ENCODE results near the gene CNTN6. TPM values are rescaled to one million over a fixed set of nuclear protein-coding genes. Genes with fewer than 3 reads are reported as not detected.

Gene CNTN6
- total RNA-seq, 1 donor from 2014 or later, result 0.38 TPM

DNA sequence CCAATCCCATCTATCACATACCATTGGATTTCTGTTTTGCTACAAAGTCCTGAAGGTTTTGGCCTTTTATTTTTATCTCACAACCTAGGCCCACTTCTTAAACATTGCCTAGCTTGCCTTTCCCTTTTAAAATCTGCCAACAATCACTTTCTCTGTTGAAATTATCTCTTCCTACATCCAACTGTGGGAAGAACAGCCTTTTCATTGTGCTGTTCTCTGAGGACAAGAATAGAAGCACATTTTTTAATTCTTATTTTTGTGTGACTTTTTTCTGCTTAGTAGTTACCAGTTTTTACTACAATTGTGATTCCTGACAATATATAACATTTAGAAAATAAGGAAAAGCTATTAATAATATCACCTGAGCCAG, 159.2 kb downstream of the CNTN6 start:
- no peaks in the 10 kb centered on the region for H3K27me3 ChIP-seq (ENCODE audit: control insufficient read depth, insufficient read depth, low read length)
- no peaks in the 10 kb centered on the region for H3K36me3 ChIP-seq (ENCODE audit: control insufficient read depth, insufficient read depth, low read length)
- H3K4me3 ChIP-seq (ENCODE audit: low read depth, low read length), result no peak overlapping the region
- no peak for DNase-seq (ENCODE audit: low read depth)
- TF ChIP-seq CTCF (IDR thresholded peaks at IDR 0.05; ENCODE audit: insufficient read depth, low read length, poor library complexity, severe bottlenecking), result no peak

GRCh38 chr3:1262246-1262645, 169.4 kb downstream of the CNTN6 start:
- no peak overlapping the region for H3K4me3 ChIP-seq (ENCODE audit: low read depth, low read length)
- no peak for TF ChIP-seq CTCF (IDR thresholded peaks at IDR 0.05; ENCODE audit: insufficient read depth, low read length, poor library complexity, severe bottlenecking)
- H3K36me3 ChIP-seq (ENCODE audit: control insufficient read depth, insufficient read depth, low read length), result no peaks in the 10 kb centered on the region
- no peaks in the 10 kb centered on the region for H3K27me3 ChIP-seq (ENCODE audit: control insufficient read depth, insufficient read depth, low read length)
- DNase-seq (ENCODE audit: low read depth), result no peak

DNA sequence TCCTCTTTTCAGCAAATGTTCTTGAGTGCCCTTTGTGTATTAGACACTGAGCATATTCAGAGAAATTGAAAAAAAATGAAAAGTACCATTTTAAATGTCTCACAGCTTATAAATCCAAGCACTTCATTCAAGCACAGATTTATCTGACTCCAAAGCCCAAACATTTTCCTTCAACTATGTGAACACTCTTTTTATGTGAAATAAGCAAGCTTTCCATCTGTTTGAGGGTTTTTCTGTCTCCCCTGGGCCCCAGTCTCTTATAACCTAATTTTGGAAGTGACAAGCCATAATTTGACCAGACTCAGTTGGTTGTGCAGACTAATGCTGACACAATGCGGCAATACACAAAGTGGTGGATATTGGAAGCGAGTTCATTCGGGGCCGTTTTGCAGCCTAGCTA, 170.3 kb downstream of the CNTN6 start:
- Histone ChIP-seq H3K27me3 (ENCODE audit: control insufficient read depth, insufficient read depth, low read length) (no peaks in the 10 kb centered on the region), H3K36me3 (ENCODE audit: control insufficient read depth, insufficient read depth, low read length) (no peaks in the 10 kb centered on the region), H3K4me3 (ENCODE audit: low read depth, low read length) (no peak overlapping the region)
- DNase-seq (ENCODE audit: low read depth), result no peak
- TF ChIP-seq CTCF (IDR thresholded peaks at IDR 0.05; ENCODE audit: insufficient read depth, low read length, poor library complexity, severe bottlenecking), result no peak

GRCh38 chr3:1269808-1270207, 177.0 kb downstream of the CNTN6 start:
- H3K4me3 ChIP-seq (ENCODE audit: low read depth, low read length), result no peak overlapping the region
- H3K36me3 ChIP-seq (ENCODE audit: control insufficient read depth, insufficient read depth, low read length), result no peaks in the 10 kb centered on the region
- DNase-seq (ENCODE audit: low read depth), result no peak
- no peaks in the 10 kb centered on the region for H3K27me3 ChIP-seq (ENCODE audit: control insufficient read depth, insufficient read depth, low read length)
- TF ChIP-seq CTCF (IDR thresholded peaks at IDR 0.05; ENCODE audit: insufficient read depth, low read length, poor library complexity, severe bottlenecking), result no peak

DNA sequence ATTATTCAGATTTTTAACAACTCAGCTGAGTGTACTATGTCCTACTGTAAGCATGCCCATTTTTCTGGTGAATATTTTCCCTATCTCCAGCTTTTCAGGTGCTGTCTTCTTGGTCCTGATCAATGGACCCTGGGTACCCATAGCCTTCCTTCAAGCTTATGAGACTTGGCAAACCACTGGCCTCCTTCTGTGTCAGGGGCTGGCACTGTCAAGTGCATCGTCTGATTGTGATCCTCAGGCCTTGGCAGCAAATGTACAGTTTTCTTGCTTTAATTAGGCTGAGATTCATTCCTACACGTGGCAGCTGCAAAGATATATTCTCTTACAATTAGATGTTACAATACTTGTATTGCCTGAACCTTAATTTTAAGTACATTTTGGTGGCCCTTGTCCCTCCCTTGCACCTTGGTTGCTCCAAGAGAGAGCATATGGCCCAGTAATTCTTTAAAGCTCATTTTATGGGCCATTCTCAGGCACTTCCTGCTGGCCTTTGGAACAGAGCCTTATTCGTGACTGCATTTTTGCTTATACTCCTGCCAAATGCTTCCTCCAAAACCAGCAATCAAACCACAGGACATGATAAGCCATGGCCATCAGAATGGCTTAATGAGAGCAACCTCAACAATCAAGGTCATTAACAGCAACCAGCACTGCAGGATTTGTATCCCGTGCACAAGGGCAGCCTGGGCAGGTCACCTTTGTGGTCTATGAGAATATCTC, 179.9 kb downstream of the CNTN6 start:
- DNase-seq (ENCODE audit: low read depth), result no peak
- no peak for TF ChIP-seq CTCF (IDR thresholded peaks at IDR 0.05; ENCODE audit: insufficient read depth, low read length, poor library complexity, severe bottlenecking)
- no peak overlapping the region for H3K4me3 ChIP-seq (ENCODE audit: low read depth, low read length)
- no peaks in the 10 kb centered on the region for H3K27me3 ChIP-seq (ENCODE audit: control insufficient read depth, insufficient read depth, low read length)
- no peaks in the 10 kb centered on the region for H3K36me3 ChIP-seq (ENCODE audit: control insufficient read depth, insufficient read depth, low read length)

- no peak for DNase-seq (ENCODE audit: low read depth)
- peak; percentile 27 for TF ChIP-seq CTCF (IDR thresholded peaks at IDR 0.05; ENCODE audit: insufficient read depth, low read length, poor library complexity, severe bottlenecking)
- H3K36me3 ChIP-seq (ENCODE audit: control insufficient read depth, insufficient read depth, low read length), result no peaks in the 10 kb centered on the region
- H3K4me3 ChIP-seq (ENCODE audit: low read depth, low read length), result no peak overlapping the region
- no peaks in the 10 kb centered on the region for H3K27me3 ChIP-seq (ENCODE audit: control insufficient read depth, insufficient read depth, low read length)
Observed at GRCh38 chr3:1275495-1275894, 182.7 kb downstream of the CNTN6 start.
